ENCODE results near the gene CLECL1.
"Not testable (repeated sequence)": the region's sequence is repeated elsewhere in the genome, so short reads cannot be mapped to it uniquely, and the experiment has no call there.

The CLECL1 gene

DNA sequence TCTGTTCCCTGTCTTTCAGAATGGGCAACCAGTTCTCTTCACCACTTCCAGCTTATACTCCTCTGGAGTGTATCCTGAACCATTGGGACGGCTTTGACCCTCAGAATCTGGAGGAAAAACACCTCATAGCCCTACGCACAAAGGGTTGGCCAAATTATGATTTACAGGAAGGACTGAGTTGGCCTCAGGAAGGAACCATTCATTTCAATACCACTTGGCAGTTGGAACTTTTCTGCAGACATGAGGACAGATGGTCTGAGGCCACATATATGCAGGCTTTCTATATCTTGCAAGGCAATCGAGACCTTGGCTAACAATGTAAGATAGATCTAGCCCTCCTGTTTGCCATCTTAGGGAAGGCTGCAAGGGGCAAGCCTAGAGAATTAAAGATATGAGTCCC, 24.0 kb downstream of the CLECL1 start:
- no peak overlapping the region for H3K4me3 ChIP-seq (ENCODE audit: low read length)
- no peak for TF ChIP-seq CTCF (IDR thresholded peaks at IDR 0.05; ENCODE audit: insufficient read depth, low read depth, low read length, missing control alignments)
- DNase-seq (ENCODE audit: low read depth), result no peak

GRCh38 chr12:9707864-9708808, 24.8 kb downstream of the CLECL1 start:
- H3K4me3 ChIP-seq (ENCODE audit: low read length), result no peak overlapping the region
- DNase-seq (ENCODE audit: low read depth), result peak; percentile 64
- peak; percentile 86 for TF ChIP-seq CTCF (IDR thresholded peaks at IDR 0.05; ENCODE audit: insufficient read depth, low read depth, low read length, missing control alignments)

- TF ChIP-seq CTCF (IDR thresholded peaks at IDR 0.05; ENCODE audit: insufficient read depth, low read depth, low read length, missing control alignments), result no peak
- no peak for DNase-seq (ENCODE audit: low read depth)
- no peak overlapping the region for H3K4me3 ChIP-seq (ENCODE audit: low read length)
These were observed 25.5 kb downstream of the CLECL1 start for GRCh38 chr12:9707356-9707755.

DNA sequence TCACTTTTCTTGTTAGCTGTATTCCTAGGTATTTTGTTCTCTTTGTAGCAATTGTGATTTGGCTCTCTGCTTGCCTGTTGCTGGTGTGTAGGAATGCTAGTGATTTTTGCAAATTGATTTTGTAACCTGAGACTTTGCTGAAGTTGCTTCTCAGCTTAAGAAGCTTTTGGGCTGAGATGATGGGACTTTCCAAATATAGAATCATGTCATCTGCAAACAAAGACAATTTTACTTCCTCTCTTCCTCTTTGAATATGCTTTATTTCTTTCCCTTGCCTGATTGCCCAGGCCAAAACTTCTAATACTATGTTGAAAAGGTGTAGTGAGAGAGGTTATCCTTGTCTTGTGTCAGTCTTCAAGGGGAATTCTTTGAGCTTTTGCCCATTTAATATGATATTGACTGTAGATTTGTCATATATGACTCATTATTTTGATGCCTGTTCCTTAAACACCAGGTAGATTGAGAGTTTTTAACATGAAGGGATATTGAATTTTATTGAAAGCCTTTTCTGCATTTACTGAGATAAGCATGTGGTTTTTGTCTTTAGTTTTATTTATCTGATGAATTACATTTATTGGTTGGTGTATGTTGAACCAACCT, 26.7 kb downstream of the CLECL1 start:
- DNase-seq (ENCODE audit: low read depth), result peak; percentile 22
- H3K4me3 ChIP-seq (ENCODE audit: low read length), result no peak overlapping the region

DNA sequence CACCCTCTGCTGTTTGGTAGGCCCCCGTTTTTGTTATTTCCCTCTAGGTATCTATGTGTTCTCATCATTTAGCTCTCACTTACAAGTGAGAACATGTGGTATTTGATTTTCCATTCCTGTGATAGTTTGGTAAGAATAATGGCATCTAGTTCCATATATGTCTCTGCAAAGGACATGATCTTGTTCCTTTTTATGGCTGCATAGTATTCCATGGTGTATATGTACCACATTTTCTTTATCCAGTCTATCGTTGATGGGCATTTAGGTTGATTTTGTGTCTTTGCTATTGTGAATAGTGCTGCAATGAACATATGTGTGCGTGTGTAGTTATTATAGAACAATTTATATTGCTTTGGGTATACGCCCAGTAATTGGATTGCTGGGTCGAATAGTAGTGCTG, 28.3 kb downstream of the CLECL1 start:
- DNase-seq (ENCODE audit: low read depth); H3K4me3 ChIP-seq (ENCODE audit: low read length): not testable (repeated sequence)

More for the DNA sequence above, 26.7 kb downstream of the CLECL1 start:
- TF ChIP-seq CTCF (IDR thresholded peaks at IDR 0.05; ENCODE audit: insufficient read depth, low read depth, low read length, missing control alignments), result no peak

DNA sequence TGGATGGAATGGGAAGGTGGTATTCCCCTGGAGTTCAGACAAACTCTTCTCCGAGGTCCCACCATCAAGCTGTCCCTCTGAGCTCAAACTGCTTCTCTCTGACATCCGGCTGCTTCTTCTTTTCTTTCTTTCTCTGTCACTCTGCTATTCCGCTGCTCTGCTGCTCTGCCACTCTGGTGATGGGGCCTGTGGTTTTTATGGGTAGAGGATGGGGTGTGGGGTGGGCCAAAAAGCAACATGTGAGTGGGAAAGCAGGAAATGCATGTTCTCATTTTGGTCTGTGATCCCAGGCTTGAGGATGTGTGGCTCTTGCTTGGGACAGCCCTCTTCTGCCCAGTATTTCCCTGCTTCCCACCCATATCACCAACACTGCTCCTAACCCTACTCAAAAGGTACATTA, 30.6 kb downstream of the CLECL1 start:
- no peak for TF ChIP-seq CTCF (IDR thresholded peaks at IDR 0.05; ENCODE audit: insufficient read depth, low read depth, low read length, missing control alignments)
- DNase-seq (ENCODE audit: low read depth), result no peak
- no peak overlapping the region for H3K4me3 ChIP-seq (ENCODE audit: low read length)

DNA sequence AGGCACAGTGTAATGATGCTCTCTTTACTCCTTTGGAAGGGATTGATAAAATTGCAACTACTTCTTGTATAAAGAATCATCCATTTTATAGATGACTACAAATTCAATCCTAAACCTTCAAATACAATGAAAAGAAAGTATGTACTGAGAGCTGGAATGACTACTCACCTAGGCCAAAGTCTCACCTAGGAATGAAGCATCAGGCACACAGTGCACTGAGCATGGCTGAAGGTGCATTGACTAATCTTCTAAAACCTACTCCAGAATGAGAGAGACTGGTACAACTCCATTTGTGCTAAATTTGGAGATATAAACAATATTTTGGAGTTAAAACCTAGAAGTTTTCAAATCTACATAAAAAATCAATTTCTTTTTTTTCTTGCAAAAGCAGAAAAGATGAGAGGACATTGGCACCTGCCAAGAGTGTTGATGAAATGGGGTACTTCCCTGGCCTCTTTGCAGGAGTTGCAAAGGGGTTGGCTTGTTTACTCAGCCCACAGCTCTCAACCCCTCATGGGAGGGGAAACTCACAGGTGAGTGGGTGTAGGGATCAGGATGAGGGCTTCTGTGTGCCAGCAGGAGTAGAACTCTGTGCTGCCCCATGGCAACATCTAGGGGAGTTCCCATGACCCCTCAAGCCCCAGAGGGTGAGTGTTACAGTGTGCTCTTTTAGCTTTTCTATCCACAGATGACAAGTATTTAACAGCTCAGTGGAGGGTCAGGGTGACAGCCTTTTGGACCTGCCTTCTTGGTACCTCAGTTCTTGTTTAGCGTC, 31.3 kb downstream of the CLECL1 start:
- no peak for DNase-seq (ENCODE audit: low read depth)
- no peak for TF ChIP-seq CTCF (IDR thresholded peaks at IDR 0.05; ENCODE audit: insufficient read depth, low read depth, low read length, missing control alignments)
- H3K4me3 ChIP-seq (ENCODE audit: low read length), result no peak overlapping the region
